Vagina (tissue), 2 donors: ENCODE data around the gene NPDC1.

Experiments used
- CTCF ChIP-seq, 3 experiments: fragments of 450-650 bp in 2 of 3; fragments of 200-600 bp in 1 of 3; sonication (generic) in 1 of 3; IDR thresholded peaks; one replicate each; pipeline ENCODE4 v1.5.1; 2017 to 2019; ENCODE audit warnings: antibody characterized with exemption in 3 of 3, mild to moderate bottlenecking in 2 of 3, moderate library complexity in 2 of 3
- POLR2A ChIP-seq, 2 donors: fragments of 450-650 bp; IDR thresholded peaks; one replicate each; pipeline ENCODE4 v1.6.1; 2017; ENCODE audit warnings: antibody characterized with exemption in 2 of 2, mild to moderate bottlenecking in 2 of 2, moderate library complexity in 2 of 2

- TF ChIP-seq POLR2A (IDR thresholded peaks at IDR 0.05) (no peak), CTCF (IDR thresholded peaks at IDR 0.05) (no peak)
Observed at GRCh38 chr9:137015540-137015930, 30.4 kb downstream of the NPDC1 start.
